Epidermal melanocyte (primary cell): ENCODE results near the gene TUBB2B.

Source experiments
- DNase-seq: peaks from one replicate; pipeline ENCODE4 v3.0.0; 2011; ENCODE audit warnings: low spot score; ENCODE audit not compliant: insufficient read length

Gene TUBB2B

GRCh38 chr6:3235486-3235885 lies 8.0 kb upstream of the TUBB2B start:
- DNase-seq: no peak

DNA sequence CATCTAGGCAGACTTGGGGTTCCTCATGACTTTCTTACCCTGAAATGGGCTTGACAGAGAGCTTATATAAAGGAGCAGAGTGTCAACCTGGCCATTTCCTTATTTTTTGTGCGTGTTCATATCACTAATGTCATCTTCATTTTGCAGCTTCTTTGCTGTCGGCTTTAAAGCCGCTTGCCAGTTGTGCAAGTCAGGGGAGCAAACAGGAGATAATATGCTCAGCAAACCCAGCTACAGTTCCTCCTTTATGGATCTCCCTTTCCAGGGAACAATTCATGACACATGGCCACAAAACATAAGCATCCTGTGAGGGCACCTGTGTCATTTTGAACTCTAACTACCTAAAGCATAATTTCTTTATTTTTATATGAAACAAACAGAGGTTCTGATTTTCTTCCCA lies 6.5 kb upstream of the TUBB2B start:
- no peak for DNase-seq

DNA sequence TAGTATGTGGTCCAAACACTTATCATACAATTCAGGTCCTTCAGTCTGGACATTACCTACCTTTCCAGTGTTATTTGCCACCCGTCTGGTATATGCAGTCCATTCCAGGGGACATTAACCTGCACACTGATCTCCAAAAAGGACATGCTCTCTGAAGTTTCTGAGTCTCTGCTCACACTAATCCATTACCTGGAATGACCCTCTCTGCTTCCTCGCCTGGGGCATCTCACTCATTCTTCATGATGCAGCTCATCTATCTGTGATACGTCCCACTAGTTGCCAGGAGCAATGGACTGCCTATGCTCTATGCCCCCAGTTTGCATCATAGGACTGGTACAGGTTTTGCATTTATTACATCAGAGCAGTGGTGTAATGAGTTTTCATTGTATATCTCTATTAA lies 5.9 kb upstream of the TUBB2B start:
- no peak for DNase-seq

GRCh38 chr6:3232017-3232945 lies 4.8 kb upstream of the TUBB2B start:
- DNase-seq: no peak

DNA sequence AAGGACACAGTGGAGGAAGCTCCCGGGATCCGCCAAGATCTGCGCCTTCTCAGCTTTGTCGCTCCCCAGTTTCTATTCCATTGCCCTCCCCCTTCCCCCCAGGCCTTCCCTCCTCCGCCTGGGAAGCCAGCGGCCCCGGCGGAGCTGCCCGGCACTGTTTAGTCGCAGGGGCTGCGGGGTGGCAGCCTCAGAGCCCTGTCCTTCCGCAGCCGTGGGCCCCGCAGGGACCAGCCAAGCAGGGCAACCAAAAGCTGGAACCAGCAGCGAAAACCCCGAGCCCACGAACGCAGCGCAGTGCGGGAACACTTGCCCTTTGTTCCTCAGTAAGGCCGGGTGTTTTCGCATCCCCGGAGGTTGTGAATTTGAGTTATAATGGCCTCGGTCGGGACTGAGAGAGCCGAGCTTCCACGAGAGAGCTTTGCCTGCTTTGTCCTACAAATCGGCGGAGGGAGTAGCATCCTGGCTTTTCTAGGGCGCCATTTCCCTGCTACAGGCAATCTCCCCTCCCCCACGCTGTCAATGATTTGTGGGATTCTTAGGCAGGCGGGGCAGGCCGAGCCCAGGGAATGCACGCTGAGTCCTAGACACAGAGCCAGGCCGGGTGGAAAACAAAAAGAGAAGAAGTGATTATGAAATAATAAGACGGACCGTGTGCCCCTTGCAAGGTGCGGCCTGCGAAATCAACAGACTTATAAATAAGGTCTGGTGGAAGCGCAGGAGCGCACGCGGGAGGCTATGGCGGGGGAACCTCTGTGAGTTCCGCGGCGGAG lies 4.0 kb upstream of the TUBB2B start:
- peak; percentile 76 for DNase-seq

DNA sequence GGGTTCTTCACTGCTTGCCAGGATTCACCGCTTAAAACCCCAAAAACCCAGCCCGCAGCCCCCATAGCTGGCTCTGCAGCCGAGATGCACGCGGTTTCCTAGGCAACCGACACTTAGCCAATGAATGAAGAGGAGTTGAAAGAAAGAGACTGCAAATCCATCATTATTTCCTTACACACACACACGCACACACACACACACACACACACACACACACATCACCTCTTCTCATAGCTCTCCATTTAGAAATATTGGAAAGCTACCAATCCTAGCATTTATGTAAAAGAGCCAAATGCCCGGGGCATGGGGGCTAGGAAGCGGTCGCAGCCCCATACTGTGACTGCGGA lies 3.4 kb upstream of the TUBB2B start:
- no peak for DNase-seq

GRCh38 chr6:3230256-3230882 lies 2.9 kb upstream of the TUBB2B start:
- DNase-seq: no peak

GRCh38 chr6:3229566-3230178 lies 2.2 kb upstream of the TUBB2B start:
- DNase-seq: no peak

GRCh38 chr6:3228771-3229565 lies 1.5 kb upstream of the TUBB2B start:
- no peak for DNase-seq

DNA sequence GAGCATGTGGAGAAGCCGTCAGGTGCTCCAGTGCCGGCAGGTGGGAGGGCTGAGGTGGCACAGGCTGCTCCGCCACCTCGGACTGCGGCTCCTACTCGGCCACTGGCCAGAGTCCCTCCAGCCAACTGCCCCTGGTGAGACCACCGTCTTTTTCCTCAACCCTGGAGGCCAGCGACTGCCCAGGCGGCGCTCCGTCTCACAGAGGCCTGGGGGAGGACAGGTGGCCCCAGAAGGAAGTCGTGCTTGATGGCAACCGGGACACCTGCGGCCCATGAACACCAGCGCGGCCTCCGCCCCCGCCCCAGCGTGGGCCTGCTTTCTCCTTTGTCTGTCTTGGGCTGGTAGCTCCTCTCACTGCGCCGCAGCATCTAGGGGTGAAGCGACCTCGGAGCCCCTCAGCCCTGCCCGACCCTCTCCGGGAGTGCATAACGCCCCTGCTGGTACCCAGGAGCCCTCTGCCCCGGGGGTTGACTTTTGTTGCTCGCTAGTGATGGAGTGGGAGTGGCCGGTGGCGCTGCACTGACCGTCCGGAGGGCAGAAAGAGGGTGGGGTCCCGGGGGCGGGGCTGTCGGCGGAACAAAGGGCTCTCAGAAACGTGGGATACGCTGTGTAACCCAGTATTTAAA lies 706 bp upstream of the TUBB2B start:
- no peak for DNase-seq

DNA sequence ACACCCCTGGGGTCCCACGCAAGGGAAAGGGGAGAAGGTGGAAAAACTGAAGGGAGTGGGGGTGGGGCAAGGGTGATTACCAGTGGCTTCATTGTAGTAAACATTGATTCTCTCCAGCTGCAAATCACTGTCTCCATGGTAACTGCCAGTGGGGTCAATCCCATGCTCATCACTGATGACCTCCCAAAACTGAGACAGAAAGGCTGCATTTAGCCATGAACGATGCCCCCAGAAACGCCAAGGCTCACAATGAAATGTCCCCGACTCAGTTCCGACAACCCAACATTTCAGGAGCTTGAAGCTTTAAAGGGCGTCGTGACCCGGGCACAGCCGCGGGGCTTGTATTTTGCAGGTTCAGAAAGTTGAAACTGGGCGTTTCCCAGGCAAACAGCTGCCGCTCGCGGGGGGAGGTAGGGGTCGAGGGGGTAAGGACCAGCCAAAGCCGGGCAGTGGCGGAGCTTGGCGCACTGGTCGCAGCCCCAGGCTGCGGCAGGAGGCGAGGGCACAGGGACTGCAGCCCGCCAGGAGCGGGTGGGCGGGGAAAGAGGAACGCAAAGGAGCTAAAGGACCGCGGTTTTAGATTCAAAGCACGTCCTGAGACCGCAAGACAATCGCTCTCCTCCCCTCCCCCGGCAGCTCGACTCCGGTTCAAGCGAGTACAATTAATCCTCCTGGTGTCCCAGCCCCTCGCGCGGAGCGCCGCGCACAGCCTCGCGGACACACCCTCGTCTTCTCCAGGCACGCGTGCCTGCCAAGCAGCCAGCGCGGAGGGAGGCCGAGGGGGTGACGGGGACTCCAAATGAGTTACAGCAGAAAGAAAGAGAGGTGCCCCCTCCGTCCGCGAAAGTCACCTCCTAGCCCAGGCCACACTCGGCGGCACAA lies 731 bp downstream of the TUBB2B start:
- no peak for DNase-seq

DNA sequence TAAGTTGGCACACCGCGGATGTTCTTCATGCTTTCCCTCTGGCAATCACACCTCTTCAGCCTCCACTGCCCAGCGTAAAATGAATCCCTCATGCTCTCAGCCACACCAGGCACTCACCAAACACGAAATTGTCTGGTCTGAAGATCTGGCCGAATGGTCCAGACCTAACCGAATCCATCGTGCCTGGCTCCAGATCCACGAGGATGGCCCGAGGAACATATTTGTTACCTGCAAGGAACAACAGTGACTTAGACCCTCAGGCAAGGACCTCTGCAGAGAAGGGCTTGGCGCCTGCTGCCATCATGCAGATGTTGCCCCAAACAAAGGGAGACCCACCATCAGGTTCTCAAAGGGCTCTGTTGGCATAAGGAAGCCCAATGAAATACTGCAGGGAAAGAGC lies 1.4 kb downstream of the TUBB2B start:
- no peak for DNase-seq

DNA sequence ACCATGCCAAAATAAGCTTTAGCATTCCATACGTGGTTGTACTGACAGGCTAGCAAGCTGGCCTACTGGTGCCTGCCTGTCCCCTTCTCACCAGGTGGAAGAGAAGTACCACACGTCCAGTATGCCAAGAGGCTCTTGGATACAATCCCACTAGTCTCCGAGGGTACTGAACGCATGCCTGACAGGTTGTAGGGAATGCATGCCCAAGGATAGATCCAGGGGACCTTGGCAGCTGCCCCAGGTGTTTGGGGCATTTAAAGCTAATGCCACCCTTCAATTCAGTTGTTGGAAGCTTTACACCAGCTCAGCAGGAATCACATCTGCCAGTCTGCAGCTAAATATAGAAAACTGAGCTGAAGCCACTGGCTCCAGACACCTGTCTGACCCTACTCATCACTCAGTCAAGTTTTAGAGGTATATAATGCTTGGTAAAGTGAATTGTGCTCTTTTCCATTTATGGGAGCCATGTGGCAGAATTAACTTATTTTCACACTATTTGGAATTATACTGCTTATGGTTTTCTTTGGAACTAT lies 4.9 kb downstream of the TUBB2B start:
- no peak for DNase-seq

GRCh38 chr6:3221578-3221977 lies 5.9 kb downstream of the TUBB2B start:
- no peak for DNase-seq

- DNase-seq: no peak
Measured at GRCh38 chr6:3220366-3220765, 7.1 kb downstream of the TUBB2B start.

DNA sequence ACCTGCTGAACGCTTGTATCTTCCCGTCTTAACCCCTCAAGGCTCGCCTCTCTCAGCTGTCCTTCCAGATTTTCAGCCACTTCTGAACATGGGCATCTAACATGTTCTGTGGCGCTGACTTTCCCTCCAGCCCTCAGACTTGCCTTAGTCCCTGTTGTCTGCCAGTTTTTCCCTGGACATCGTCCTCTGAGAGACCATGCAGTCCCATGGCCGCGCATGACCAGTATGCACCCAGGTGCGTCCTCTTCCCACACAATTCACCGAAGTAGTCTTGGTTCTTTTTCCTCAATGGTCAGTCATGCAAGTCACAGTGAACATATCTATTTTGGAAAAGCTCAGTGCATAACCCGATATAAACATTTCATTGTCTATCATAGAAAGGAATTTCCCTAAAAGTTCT lies 9.2 kb downstream of the TUBB2B start:
- no peak for DNase-seq

- no peak for DNase-seq
Measured at GRCh38 chr6:3217286-3217685, 10.2 kb downstream of the TUBB2B start.

GRCh38 chr6:3214898-3215297 lies 12.6 kb downstream of the TUBB2B start:
- DNase-seq: no peak

- DNase-seq: no peak
Measured at GRCh38 chr6:3213334-3213695, 14.1 kb downstream of the TUBB2B start.
